Measurements from ENCODE around the gene IFT25.
"Not testable (repeated sequence)": the region's sequence is repeated elsewhere in the genome, so short reads cannot be mapped to it uniquely, and the experiment has no call there.

The IFT25 gene

GRCh38 chr1:53982034-53982762 is 36.7 kb upstream of the IFT25 start:
- FAIRE-seq, result no peak
- DNase-seq (ENCODE audit: insufficient read length, low spot score), result no peak
- TF ChIP-seq, protein P1, sequence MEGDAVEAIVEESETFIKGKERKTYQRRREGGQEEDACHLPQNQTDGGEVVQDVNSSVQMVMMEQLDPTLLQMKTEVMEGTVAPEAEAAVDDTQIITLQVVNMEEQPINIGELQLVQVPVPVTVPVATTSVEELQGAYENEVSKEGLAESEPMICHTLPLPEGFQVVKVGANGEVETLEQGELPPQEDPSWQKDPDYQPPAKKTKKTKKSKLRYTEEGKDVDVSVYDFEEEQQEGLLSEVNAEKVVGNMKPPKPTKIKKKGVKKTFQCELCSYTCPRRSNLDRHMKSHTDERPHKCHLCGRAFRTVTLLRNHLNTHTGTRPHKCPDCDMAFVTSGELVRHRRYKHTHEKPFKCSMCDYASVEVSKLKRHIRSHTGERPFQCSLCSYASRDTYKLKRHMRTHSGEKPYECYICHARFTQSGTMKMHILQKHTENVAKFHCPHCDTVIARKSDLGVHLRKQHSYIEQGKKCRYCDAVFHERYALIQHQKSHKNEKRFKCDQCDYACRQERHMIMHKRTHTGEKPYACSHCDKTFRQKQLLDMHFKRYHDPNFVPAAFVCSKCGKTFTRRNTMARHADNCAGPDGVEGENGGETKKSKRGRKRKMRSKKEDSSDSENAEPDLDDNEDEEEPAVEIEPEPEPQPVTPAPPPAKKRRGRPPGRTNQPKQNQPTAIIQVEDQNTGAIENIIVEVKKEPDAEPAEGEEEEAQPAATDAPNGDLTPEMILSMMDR (IDR thresholded peaks at IDR 0.05; ENCODE audit: insufficient read depth, missing control alignments), result no peak

GRCh38 chr1:53981220-53981619 is 35.7 kb upstream of the IFT25 start:
- no peak for DNase-seq (ENCODE audit: insufficient read length, low spot score)
- TF ChIP-seq, protein P1 (IDR thresholded peaks at IDR 0.05; ENCODE audit: insufficient read depth, missing control alignments), result no peak
- no peak for FAIRE-seq

DNA sequence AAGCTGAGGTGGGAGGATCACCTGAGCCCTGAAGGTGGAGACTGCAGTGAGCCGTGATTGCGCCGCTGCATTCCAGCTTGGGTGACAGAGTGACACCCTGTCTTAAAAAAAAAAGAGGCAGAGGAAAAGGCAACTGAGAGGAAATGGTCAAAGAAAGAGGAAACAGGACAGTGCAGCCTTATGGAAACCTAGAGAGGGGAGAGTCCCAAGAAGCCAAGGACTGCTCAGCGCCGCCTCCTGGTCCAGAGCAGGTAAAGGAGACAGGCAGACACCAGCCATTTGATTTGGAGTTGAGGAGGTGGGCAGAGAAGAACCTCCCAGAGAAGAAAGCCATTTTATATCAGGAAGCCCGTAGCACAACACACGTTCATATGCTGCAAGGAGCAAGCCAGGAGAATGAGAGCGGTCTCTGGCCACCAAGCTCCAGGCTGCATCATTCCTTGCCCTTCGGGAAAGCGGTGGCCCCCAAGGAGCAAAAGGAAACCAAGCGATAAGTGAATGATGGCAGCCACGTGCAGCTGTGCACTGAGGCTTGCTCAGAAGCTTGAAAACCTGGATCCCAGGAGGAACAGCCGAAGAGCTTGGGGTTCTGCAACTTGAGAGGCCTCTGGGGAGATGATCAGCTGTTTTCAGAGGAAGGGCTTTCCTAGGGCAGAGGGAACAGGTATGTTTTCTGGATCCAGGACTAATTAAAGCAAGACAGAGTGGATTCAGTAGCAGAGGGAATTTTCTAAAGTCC is 34.4 kb upstream of the IFT25 start:
- TF ChIP-seq, protein P1 (IDR thresholded peaks at IDR 0.05; ENCODE audit: insufficient read depth, missing control alignments), result no peak
- no peak for DNase-seq (ENCODE audit: insufficient read length, low spot score)
- FAIRE-seq, result no peak

GRCh38 chr1:53975861-53976260 is 30.4 kb upstream of the IFT25 start:
- DNase-seq (ENCODE audit: insufficient read length, low spot score) (no peak), FAIRE-seq (no peak)
- TF ChIP-seq, protein P1 (IDR thresholded peaks at IDR 0.05; ENCODE audit: insufficient read depth, missing control alignments), result no peak

- DNase-seq (ENCODE audit: insufficient read length, low spot score) (no peak), FAIRE-seq (no peak)
- TF ChIP-seq, protein P1 (IDR thresholded peaks at IDR 0.05; ENCODE audit: insufficient read depth, missing control alignments), result no peak
Observed at GRCh38 chr1:53971718-53972117, 26.2 kb upstream of the IFT25 start.

GRCh38 chr1:53969323-53969722 is 23.8 kb upstream of the IFT25 start:
- FAIRE-seq; DNase-seq (ENCODE audit: insufficient read length, low spot score): not testable (repeated sequence)

GRCh38 chr1:53968125-53968513 is 22.6 kb upstream of the IFT25 start:
- TF ChIP-seq, protein P1 (IDR thresholded peaks at IDR 0.05; ENCODE audit: insufficient read depth, missing control alignments), result no peak
- no peak for FAIRE-seq
- DNase-seq (ENCODE audit: insufficient read length, low spot score), result no peak

Data from D721Med (cell line).